ENCODE data around the gene CCDC149.

DNA sequence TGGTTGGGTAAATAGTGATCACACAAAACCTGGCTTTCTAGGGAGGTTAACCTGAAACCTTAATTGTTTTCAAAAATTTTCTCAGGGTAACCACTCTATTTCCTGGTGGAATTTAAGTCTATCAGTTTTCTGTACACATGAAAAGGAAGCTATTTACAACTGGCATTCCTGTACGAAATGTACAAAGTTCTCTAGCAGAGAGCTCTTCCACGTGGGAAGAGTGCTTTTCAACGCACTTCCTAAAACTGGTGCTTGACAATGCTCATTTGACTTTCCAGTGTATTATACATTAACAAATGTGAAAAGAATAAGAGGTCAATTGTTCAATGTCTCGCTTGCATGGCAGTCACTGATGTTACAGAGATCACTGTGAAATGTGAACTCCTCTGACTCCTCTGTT is 120.3 kb downstream of the CCDC149 start:
- TF ChIP-seq, protein P1, sequence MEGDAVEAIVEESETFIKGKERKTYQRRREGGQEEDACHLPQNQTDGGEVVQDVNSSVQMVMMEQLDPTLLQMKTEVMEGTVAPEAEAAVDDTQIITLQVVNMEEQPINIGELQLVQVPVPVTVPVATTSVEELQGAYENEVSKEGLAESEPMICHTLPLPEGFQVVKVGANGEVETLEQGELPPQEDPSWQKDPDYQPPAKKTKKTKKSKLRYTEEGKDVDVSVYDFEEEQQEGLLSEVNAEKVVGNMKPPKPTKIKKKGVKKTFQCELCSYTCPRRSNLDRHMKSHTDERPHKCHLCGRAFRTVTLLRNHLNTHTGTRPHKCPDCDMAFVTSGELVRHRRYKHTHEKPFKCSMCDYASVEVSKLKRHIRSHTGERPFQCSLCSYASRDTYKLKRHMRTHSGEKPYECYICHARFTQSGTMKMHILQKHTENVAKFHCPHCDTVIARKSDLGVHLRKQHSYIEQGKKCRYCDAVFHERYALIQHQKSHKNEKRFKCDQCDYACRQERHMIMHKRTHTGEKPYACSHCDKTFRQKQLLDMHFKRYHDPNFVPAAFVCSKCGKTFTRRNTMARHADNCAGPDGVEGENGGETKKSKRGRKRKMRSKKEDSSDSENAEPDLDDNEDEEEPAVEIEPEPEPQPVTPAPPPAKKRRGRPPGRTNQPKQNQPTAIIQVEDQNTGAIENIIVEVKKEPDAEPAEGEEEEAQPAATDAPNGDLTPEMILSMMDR (IDR thresholded peaks at IDR 0.05 in 4 of 5, conservative IDR thresholded peaks at IDR 0.05 in 1 of 5), result no peak
- no peak for TF ChIP-seq POLR2A (IDR thresholded peaks at IDR 0.05)
